Endothelial cell of umbilical vein (primary cell): ENCODE data around the gene SAMD4A. TPM values are rescaled to one million over a fixed set of nuclear protein-coding genes. Genes with fewer than 3 reads are reported as not detected.

Experiments
- BruUV-seq: library from RNA; stranded (reverse); fragments of 400-500 nt; replicated peaks from 2 replicates; lab custom pipeline; 2021; lab: Mats Ljungman, UMichigan
- CTCF ChIA-PET: fragments of 300-600, 350-600 bp; sonication (Branson Sonifier 250); formaldehyde crosslinking; loops from one replicate; lab custom pipeline; 2021; ENCODE audit warnings: antibody characterized with exemption, inconsistent platforms; lab: Charles Lee
- POLR2A ChIA-PET: fragments of 300-600, 350-600 bp; sonication (Branson Sonifier 250); formaldehyde crosslinking; loops from one replicate; lab custom pipeline; 2021; ENCODE audit warnings: antibody characterized with exemption, inconsistent platforms; lab: Charles Lee
- DNase-seq: peaks from one replicate; pipeline ENCODE4 v3.0.0-alpha.2; 2011; ENCODE audit warnings: low read depth, low spot score
- FAIRE-seq: peaks from 2 replicates; lab custom pipeline; 2011; peaks lifted over from hg19 to GRCh38; lab: Jason Lieb, UNC
- H2AFZ ChIP-seq: 2 replicates; pipeline ENCODE4 v1.6.0; 2012; ENCODE audit warnings: low read depth, low read length, control low read depth, inconsistent platforms
- H3K27ac ChIP-seq: 2 replicates; pipeline ENCODE4 v1.5.1; 2011; ENCODE audit warnings: low read depth, mild to moderate bottlenecking, control low read depth, low read length, moderate library complexity; ENCODE audit not compliant: insufficient read depth
- H3K27me3 ChIP-seq, 2 experiments: 2 replicates each; pipeline versions ENCODE4 v1.6.0 to v1.6.1; 2011; ENCODE audit warnings: low read length in 2 of 2, mixed read lengths in 1 of 2; ENCODE audit not compliant: control insufficient read depth in 2 of 2, insufficient read depth in 2 of 2
- H3K36me3 ChIP-seq, 2 experiments: 2 replicates in 1 of 2; 3 replicates in 1 of 2; pipeline ENCODE4 v1.5.1; 2011; ENCODE audit warnings: low read length in 2 of 2, mild to moderate bottlenecking in 1 of 2, moderate library complexity in 1 of 2; ENCODE audit not compliant: control insufficient read depth in 2 of 2, insufficient read depth in 2 of 2; ENCODE audit errors: extremely low read depth in 1 of 2
- H3K4me1 ChIP-seq: 3 replicates; pipeline ENCODE4 v1.5.1; 2011; ENCODE audit warnings: mild to moderate bottlenecking, low read length; ENCODE audit not compliant: control insufficient read depth, insufficient read depth; ENCODE audit errors: extremely low read depth
- H3K4me2 ChIP-seq: 2 replicates; pipeline ENCODE4 v1.6.1; 2011; ENCODE audit warnings: low read length, control low read depth, mixed read lengths; ENCODE audit not compliant: insufficient read depth
- H3K4me3 ChIP-seq, 3 experiments: fragments of 200-600 bp in 1 of 3; sonication (generic), shearing (Covaris generic) in 1 of 3; replicated peaks in 1 of 3; 2 replicates each; pipeline ENCODE4 v1.5.1; 2011 to 2016; ENCODE audit warnings: control low read depth in 3 of 3, low read length in 3 of 3, mild to moderate bottlenecking in 2 of 3, inconsistent platforms in 1 of 3, low read depth in 1 of 3, moderate library complexity in 1 of 3; ENCODE audit not compliant: insufficient read depth in 1 of 3
- H3K79me2 ChIP-seq: 2 replicates; pipeline ENCODE4 v1.6.0; 2012; ENCODE audit warnings: low read length, inconsistent platforms; ENCODE audit not compliant: control insufficient read depth, insufficient read depth
- H3K9ac ChIP-seq: replicated peaks from 2 replicates; pipeline ENCODE3; 2011; ENCODE audit warnings: low read length, control low read depth; ENCODE audit not compliant: insufficient read depth; ENCODE audit errors: extremely low read depth
- H3K9me1 ChIP-seq: replicated peaks from 3 replicates; pipeline ENCODE4 v1.6.0; 2011; ENCODE audit warnings: mild to moderate bottlenecking, low read length; ENCODE audit not compliant: control insufficient read depth, insufficient read depth; ENCODE audit errors: extremely low read depth
- H3K9me3 ChIP-seq: replicated peaks from 2 replicates; pipeline ENCODE4 v1.5.1; 2012; ENCODE audit warnings: low read length, inconsistent platforms; ENCODE audit not compliant: control insufficient read depth, insufficient read depth
- H4K20me1 ChIP-seq: replicated peaks from 2 replicates; pipeline ENCODE3; 2011; ENCODE audit warnings: mild to moderate bottlenecking, low read length; ENCODE audit not compliant: control insufficient read depth, insufficient read depth; ENCODE audit errors: extremely low read depth
- CTCF ChIP-seq, 2 donors: IDR thresholded peaks; 1 replicate in 1 of 2; 2 replicates in 1 of 2; pipeline ENCODE4 v1.5.1; 2011; ENCODE audit warnings: low read length in 2 of 2, mild to moderate bottlenecking in 2 of 2, moderate library complexity in 2 of 2, control low read depth in 1 of 2, inconsistent platforms in 1 of 2, low read depth in 1 of 2; ENCODE audit not compliant: insufficient read depth in 1 of 2; ENCODE audit errors: extremely low read depth in 1 of 2
- EZH2 ChIP-seq: IDR thresholded peaks from 2 replicates; pipeline ENCODE4 v1.6.1; 2012; ENCODE audit warnings: borderline replicate concordance, low read depth, mild to moderate bottlenecking, moderate library complexity, low read length, inconsistent platforms; ENCODE audit not compliant: severe bottlenecking
- FOS ChIP-seq: IDR thresholded peaks from 2 replicates; pipeline ENCODE4 v1.6.1; 2011; ENCODE audit warnings: mild to moderate bottlenecking, low read length, moderate library complexity, borderline replicate concordance; ENCODE audit not compliant: insufficient read depth
- GATA2 ChIP-seq: IDR thresholded peaks from 2 replicates; pipeline ENCODE4 v1.7.0; 2011; ENCODE audit warnings: low read depth, mild to moderate bottlenecking, moderate library complexity, mixed read lengths, low read length; ENCODE audit not compliant: insufficient read length, insufficient read depth
- JUN ChIP-seq: IDR thresholded peaks from 2 replicates; pipeline ENCODE4 v1.6.1; 2011; ENCODE audit warnings: borderline replicate concordance, low read depth; ENCODE audit not compliant: insufficient read length, insufficient read depth
- MAX ChIP-seq: IDR thresholded peaks from 2 replicates; pipeline ENCODE4 v1.6.1; 2011; ENCODE audit not compliant: insufficient read depth, insufficient read length
- MYC ChIP-seq: IDR thresholded peaks from one replicate; pipeline ENCODE4 v1.6.1; 2011; ENCODE audit warnings: mild to moderate bottlenecking, low read depth, low read length
- POLR2A ChIP-seq: IDR thresholded peaks from 2 replicates; pipeline ENCODE4 v1.6.1; 2012; ENCODE audit warnings: low read depth, mild to moderate bottlenecking, control low read depth, low read length
- POLR2AphosphoS5 ChIP-seq: IDR thresholded peaks from 2 replicates; pipeline ENCODE4 v1.6.1; 2012; ENCODE audit warnings: low read depth, mild to moderate bottlenecking, control low read depth, low read length, moderate library complexity; ENCODE audit not compliant: insufficient read depth
- dilution Hi-C: fragments of 300-500 bp; cut with MboI; formaldehyde crosslinking; loops from one replicate; pipeline ENCODE4 v1.15.0; 2019; ENCODE audit warnings: low sequenced_read_pairs; ENCODE audit not compliant: extremely low pct_ligation_motif_present
- intact Hi-C: fragments of 100-400 bp; cut with micrococcal nuclease; formaldehyde crosslinking; loops from one replicate; pipeline ENCODE4 v1.10.0; 2022
- polyA plus RNA-seq, 4 experiments: library from polyadenylated mRNA; depleted of rRNA in 3 of 4; stranded (reverse) in 3 of 4; unstranded in 1 of 4; fragments of >200 nt; gene quantifications; 2 replicates each; pipeline versions ENCODE4 v1.2.1 to v1.2.3, GENCODE V29; 2011 to 2012; ENCODE audit warnings: missing spikeins in 1 of 4
- total RNA-seq: library from RNA; stranded (reverse); gene quantifications from 2 replicates; pipeline ENCODE4 v1.2.3, GENCODE V29; 2021

The SAMD4A gene
- total and polyA plus RNA-seq, 2 donors (not counting 3 experiments of a cell fraction or from before 2014, with no cell fraction given) = 37.7 to 95.3 TPM

GRCh38 chr14:54535126-54535525 lies 31.8 kb upstream of the SAMD4A start:
- ChIA-PET CTCF (interaction anchor here (1.1 to 1.6 kb wide), 2 partner anchors 29 to 271 kb away, joined by 3 to 5 read pairs; no protein-coding TSS in a partner anchor), POLR2A (no interaction called here)
- TF ChIP-seq GATA2 (no peak), MYC (no peak), POLR2A (no peak), JUN (no peak), POLR2AphosphoS5 (no peak), FOS (no peak), MAX (no peak), CTCF (IDR thresholded peaks at IDR 0.05; ENCODE audit: extremely low read depth in 1 of 2, insufficient read depth in 1 of 2, low read depth in 1 of 2, low read length in 2 of 2) (no peak), EZH2 (no peak)
- Histone ChIP-seq H3K9me3 (no peaks in the 10 kb centered on the region), H2AFZ (no peak overlapping the region), H4K20me1 (no peaks in the 10 kb centered on the region), H3K9ac (no peak overlapping the region), H3K4me2 (no peak overlapping the region), H3K4me3 (no peak overlapping the region), H3K27me3 (no peaks in the 10 kb centered on the region), H3K4me1 (peaks cover under 1% of the 10 kb centered on the region), H3K79me2 (no peaks in the 10 kb centered on the region), H3K9me1 (no peaks in the 10 kb centered on the region), H3K27ac (no peak overlapping the region), H3K36me3 (peaks cover 2 to 3% of the 10 kb centered on the region in 2 experiments)
- intact Hi-C loops = no loop called here
- dilution Hi-C loops = no loop called here
- DNase-seq (no peak), FAIRE-seq (no peak)
- no TSS peak for BruUV-seq
